Measurements from ENCODE around the gene PTPRM. TPM values are rescaled to one million over a fixed set of nuclear protein-coding genes. Genes with fewer than 3 reads are reported as not detected.

Gene PTPRM
- total RNA-seq, 1 experiment from 2014 or later: 1.6 TPM

GRCh38 chr18:7871560-7872456, 304.7 kb downstream of the PTPRM start:
- POLR2A ChIA-PET: no interaction called here
- Histone ChIP-seq H3K9me3 (ENCODE audit: control insufficient read depth, insufficient read depth, low read depth, low read length) (no peaks in the 10 kb centered on the region), H3K27me3 (ENCODE audit: control insufficient read depth, insufficient read depth, low read length) (no peaks in the 10 kb centered on the region), H3K36me3 (ENCODE audit: control insufficient read depth, insufficient read depth, low read length) (no peaks in the 10 kb centered on the region), H3K4me3 (ENCODE audit: low read depth in 2 of 2, low read length in 2 of 2) (no peak overlapping the region), H3K27ac (ENCODE audit: low read length) (no peak overlapping the region), H3K4me1 (ENCODE audit: control insufficient read depth, insufficient read depth, low read length) (no peaks in the 10 kb centered on the region)
- in situ Hi-C loops (cut with HindIII; ENCODE audit: low pct_unique_long_range_greater_than_20kb, low sequenced_read_pairs) (no loop called here), intact Hi-C loops (cut with micrococcal nuclease; ENCODE audit: unreplicated experiment) (no loop called here)
- no peak for ATAC-seq
- TF ChIP-seq POLR2AphosphoS5 (IDR thresholded peaks at IDR 0.05; ENCODE audit: low read depth, low read length): no peak
- TF ChIP-seq CTCF (IDR thresholded peaks at IDR 0.05): no peak
- TF ChIP-seq SIN3A (IDR thresholded peaks at IDR 0.05; ENCODE audit: borderline replicate concordance, insufficient read depth, low read depth, low read length): no peak
- TF ChIP-seq TCF7L2 (IDR thresholded peaks at IDR 0.05; ENCODE audit: low read depth, low read length): no peak
- TF ChIP-seq, protein P1, sequence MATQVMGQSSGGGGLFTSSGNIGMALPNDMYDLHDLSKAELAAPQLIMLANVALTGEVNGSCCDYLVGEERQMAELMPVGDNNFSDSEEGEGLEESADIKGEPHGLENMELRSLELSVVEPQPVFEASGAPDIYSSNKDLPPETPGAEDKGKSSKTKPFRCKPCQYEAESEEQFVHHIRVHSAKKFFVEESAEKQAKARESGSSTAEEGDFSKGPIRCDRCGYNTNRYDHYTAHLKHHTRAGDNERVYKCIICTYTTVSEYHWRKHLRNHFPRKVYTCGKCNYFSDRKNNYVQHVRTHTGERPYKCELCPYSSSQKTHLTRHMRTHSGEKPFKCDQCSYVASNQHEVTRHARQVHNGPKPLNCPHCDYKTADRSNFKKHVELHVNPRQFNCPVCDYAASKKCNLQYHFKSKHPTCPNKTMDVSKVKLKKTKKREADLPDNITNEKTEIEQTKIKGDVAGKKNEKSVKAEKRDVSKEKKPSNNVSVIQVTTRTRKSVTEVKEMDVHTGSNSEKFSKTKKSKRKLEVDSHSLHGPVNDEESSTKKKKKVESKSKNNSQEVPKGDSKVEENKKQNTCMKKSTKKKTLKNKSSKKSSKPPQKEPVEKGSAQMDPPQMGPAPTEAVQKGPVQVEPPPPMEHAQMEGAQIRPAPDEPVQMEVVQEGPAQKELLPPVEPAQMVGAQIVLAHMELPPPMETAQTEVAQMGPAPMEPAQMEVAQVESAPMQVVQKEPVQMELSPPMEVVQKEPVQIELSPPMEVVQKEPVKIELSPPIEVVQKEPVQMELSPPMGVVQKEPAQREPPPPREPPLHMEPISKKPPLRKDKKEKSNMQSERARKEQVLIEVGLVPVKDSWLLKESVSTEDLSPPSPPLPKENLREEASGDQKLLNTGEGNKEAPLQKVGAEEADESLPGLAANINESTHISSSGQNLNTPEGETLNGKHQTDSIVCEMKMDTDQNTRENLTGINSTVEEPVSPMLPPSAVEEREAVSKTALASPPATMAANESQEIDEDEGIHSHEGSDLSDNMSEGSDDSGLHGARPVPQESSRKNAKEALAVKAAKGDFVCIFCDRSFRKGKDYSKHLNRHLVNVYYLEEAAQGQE (IDR thresholded peaks at IDR 0.05; ENCODE audit: insufficient read depth in 1 of 2, low read depth in 2 of 2, low read length in 1 of 2): no peak
- DNase-seq (ENCODE audit: low read depth, low spot score): no peak
- CTCF ChIA-PET: no interaction called here
- BruUV-seq (replicated peaks): no TSS peak

DNA sequence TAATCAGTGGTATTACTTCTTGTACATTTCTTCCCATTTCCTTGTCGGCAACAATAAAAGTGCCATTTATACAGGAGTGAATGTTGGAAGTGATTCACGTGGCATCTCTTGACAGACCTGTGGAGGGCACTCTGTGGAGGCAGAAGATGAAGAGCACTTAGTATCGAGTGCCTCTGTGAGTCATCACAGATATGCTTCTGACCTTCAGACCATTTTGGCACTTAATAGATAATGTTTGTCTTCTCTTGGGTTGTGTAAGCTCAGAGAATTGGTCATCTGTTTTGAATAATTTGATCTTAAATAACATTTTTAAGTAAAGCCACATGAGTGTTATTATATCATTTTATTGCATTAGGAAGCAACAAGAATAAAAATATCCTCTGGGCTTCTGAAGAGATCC, 305.5 kb downstream of the PTPRM start:
- intact Hi-C loops (cut with micrococcal nuclease; ENCODE audit: unreplicated experiment): no loop called here
- H3K27me3 ChIP-seq (ENCODE audit: control insufficient read depth, insufficient read depth, low read length): no peaks in the 10 kb centered on the region

More for the DNA sequence above, 305.5 kb downstream of the PTPRM start:
- in situ Hi-C loops (cut with HindIII; ENCODE audit: low pct_unique_long_range_greater_than_20kb, low sequenced_read_pairs): no loop called here
- TF ChIP-seq TCF7L2 (IDR thresholded peaks at IDR 0.05; ENCODE audit: low read depth, low read length) (no peak), CTCF (IDR thresholded peaks at IDR 0.05) (no peak), SIN3A (IDR thresholded peaks at IDR 0.05; ENCODE audit: borderline replicate concordance, insufficient read depth, low read depth, low read length) (no peak), POLR2AphosphoS5 (IDR thresholded peaks at IDR 0.05; ENCODE audit: low read depth, low read length) (no peak)
- TF ChIP-seq, protein P1 (IDR thresholded peaks at IDR 0.05; ENCODE audit: insufficient read depth in 1 of 2, low read depth in 2 of 2, low read length in 1 of 2): no peak
- Histone ChIP-seq H3K27ac (ENCODE audit: low read length) (no peak overlapping the region), H3K9me3 (ENCODE audit: control insufficient read depth, insufficient read depth, low read depth, low read length) (no peaks in the 10 kb centered on the region), H3K4me1 (ENCODE audit: control insufficient read depth, insufficient read depth, low read length) (no peaks in the 10 kb centered on the region), H3K4me3 (ENCODE audit: low read depth in 2 of 2, low read length in 2 of 2) (no peak overlapping the region), H3K36me3 (ENCODE audit: control insufficient read depth, insufficient read depth, low read length) (no peaks in the 10 kb centered on the region)
- DNase-seq (ENCODE audit: low read depth, low spot score) (no peak), ATAC-seq (no peak)
- CTCF ChIA-PET: interaction anchor here (0.6 kb wide), 1 partner anchor 588 kb away, joined by 3 read pairs; no protein-coding TSS in a partner anchor
- POLR2A ChIA-PET: no interaction called here
- BruUV-seq (replicated peaks): no TSS peak

Data from Panc1 (cell line).